Esophagus muscularis mucosa (tissue), 3 donors: ENCODE data around the gene ARPC5L.

Experiments
- CTCF ChIP-seq, 3 experiments: fragments of 200-600 bp in 2 of 3; fragments of 450-650 bp in 1 of 3; sonication (generic) in 2 of 3; IDR thresholded peaks; one replicate each; pipeline ENCODE4 v1.5.1; 2017 to 2019; ENCODE audit warnings: antibody characterized with exemption in 3 of 3, mild to moderate bottlenecking in 2 of 3, moderate library complexity in 1 of 3
- POLR2AphosphoS5 ChIP-seq, 2 donors: sonication (generic); formaldehyde crosslinking; IDR thresholded peaks; one replicate each; pipeline ENCODE4 v1.6.1; 2017; ENCODE audit warnings: antibody characterized with exemption in 2 of 2

- TF ChIP-seq CTCF (IDR thresholded peaks at IDR 0.05) (no peak), POLR2AphosphoS5 (IDR thresholded peaks at IDR 0.05) (no peak)
Measured at GRCh38 chr9:124889006-124889405, 27.1 kb downstream of the ARPC5L start.
